Fibroblast of skin of back (primary cell): ENCODE measurements around the gene MED13L.

ENCODE experiments used
- DNase-seq: peaks from one replicate; pipeline ENCODE4 v3.0.0-alpha.2; 2013

MED13L gene

DNA sequence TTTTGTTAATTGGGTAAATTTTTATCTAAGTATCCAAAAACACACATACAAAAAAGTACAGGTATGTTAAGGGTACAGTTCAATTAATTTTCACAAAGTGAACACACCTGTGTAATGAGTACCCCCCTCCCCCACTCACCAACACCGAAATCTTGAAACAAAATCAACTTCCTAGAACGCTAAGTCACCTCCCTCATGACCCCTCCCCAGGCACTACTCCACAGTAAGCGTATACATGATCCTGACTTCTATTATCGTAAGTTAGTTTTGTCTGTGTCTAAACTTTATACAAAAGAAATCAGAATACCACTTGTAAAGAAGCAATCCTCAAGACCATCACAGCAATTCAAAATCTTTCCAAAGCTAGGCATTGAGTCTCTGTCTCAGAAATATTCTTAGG is 100.5 kb downstream of the MED13L start:
- DNase-seq, result no peak

- DNase-seq, result no peak
Measured at GRCh38 chr12:116174904-116175303, 102.6 kb downstream of the MED13L start.

GRCh38 chr12:116174006-116174405 is 103.5 kb downstream of the MED13L start:
- no peak for DNase-seq

- DNase-seq, result no peak
Measured at GRCh38 chr12:116172224-116172849, 105.2 kb downstream of the MED13L start.

- peak; percentile 73 for DNase-seq
Measured at GRCh38 chr12:116171549-116171948, 105.9 kb downstream of the MED13L start.

DNA sequence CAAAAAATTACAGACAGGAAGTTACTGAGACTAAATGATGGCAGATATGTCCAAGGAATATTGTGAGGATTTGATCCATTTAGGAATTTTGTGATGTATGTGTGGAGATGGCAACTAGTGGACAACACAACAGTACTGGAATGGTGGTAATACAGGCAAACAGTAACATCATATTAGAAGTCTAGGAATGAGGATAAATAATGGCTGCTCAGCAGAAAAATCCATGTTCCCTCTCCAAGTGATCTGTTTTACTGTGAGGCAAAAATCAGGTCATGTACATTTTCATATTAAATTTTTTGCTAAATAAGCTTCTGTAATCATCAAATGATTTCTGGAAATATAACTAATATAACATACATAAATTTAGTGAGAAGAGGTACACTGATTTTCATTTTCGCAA is 108.4 kb downstream of the MED13L start:
- peak; percentile 18 for DNase-seq

- peak; percentile 30 for DNase-seq
Measured at GRCh38 chr12:116166306-116166705, 111.2 kb downstream of the MED13L start.

- peak; percentile 54 for DNase-seq
Measured at GRCh38 chr12:116165036-116165425, 112.5 kb downstream of the MED13L start.

- DNase-seq, result peak; percentile 42
Measured at GRCh38 chr12:116164250-116165035, 113.0 kb downstream of the MED13L start.

DNA sequence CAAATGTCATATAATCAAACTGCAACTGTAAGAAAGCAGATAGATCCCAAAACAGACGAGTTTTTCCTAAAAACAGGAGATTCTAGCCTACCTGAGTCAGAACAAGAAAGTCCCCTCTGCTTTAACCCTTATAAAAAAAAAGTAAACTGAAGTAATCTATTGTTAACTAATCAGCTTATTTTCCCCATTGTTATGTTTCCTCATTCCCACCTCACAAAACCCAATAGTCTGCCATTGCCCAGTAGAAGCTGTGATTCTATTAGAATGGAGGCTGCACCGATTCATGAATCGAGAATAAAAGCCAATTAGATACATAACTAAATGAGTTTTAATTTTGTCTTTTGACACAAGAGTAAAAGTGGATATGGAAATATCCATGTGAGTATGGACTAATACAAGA is 115.4 kb downstream of the MED13L start:
- no peak for DNase-seq

DNA sequence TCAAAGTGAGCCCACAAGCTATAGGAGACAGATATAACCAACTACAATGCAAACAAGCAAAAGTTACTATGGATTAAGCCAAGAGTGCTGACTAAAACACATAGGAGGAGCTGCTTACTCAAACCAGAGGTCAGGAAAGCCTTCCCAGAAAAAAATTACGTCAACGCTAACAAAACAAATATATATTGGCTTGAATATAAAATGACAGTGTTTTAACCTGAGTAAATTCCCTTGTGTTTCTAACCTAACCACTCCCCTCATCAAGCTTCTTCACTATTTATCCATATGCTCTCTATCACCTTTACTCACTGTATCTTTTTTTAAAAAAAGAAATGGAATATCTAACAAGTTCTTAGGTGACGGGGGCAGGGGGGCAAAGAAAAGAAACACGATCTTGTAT is 115.9 kb downstream of the MED13L start:
- peak; percentile 22 for DNase-seq

GRCh38 chr12:116160883-116161458 is 116.5 kb downstream of the MED13L start:
- DNase-seq, result no peak

DNA sequence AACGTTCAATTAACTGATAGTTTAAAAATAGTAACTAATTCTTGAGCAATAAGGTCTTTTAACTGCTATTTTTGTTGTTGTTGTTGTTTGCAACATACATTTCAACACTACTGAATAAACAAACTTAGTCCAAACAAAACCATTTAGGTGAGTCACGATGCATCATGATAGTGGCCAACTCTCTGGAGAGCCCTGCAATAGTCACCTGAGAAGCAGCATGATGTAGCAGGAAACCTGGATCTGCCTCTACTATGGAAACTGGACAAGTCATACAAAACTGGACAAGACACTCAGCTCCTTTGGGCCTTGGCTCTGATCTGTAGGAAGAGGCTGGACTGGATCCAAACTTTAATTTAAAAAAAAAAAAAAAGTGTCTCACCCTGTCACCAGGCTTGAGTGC is 117.3 kb downstream of the MED13L start:
- DNase-seq, result peak; percentile 22

GRCh38 chr12:116159593-116160200 is 117.8 kb downstream of the MED13L start:
- DNase-seq, result no peak

- DNase-seq, result peak; percentile 71
Measured at GRCh38 chr12:116159175-116159574, 118.3 kb downstream of the MED13L start.

DNA sequence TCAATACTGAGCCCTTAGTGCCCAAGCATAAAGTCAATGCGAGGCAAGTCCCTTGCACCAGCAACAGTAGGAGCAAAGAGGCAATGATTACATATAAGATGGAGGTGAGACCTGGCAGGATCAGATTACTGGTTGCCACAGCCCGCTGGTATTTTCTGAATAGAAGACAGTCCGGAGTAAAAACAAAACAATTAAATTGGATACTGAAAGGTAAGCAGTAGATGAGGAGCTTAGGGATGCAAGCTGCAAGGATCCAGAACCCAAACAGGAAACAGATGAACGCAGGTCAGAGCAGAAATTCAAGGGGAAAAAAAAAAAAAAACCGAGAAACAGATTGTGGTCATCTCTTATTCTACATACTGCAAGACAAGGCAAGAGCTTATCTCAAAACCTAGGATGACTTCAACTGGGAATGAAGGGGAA is 119.6 kb downstream of the MED13L start:
- DNase-seq, result no peak

DNA sequence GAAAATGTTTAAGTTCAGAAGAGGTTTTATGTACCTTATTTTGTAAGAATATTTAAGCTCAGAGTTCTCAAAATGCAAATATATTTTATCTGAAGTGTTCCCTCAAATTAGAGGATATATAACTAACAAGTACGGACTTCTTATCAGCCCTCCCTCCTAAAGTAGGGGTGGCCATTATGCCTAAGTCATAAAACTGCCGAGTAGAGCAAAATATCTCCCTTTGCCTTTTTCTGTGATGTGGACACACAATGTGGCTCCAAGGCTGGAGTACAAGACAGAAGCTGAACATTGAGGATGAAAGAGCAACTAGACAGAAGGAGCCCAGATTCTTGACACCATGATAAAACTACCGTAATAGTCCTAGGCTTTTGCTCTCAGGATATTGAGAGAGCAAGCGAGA is 120.9 kb downstream of the MED13L start:
- DNase-seq, result no peak

- DNase-seq, result no peak
Measured at GRCh38 chr12:116155383-116155782, 122.1 kb downstream of the MED13L start.

DNA sequence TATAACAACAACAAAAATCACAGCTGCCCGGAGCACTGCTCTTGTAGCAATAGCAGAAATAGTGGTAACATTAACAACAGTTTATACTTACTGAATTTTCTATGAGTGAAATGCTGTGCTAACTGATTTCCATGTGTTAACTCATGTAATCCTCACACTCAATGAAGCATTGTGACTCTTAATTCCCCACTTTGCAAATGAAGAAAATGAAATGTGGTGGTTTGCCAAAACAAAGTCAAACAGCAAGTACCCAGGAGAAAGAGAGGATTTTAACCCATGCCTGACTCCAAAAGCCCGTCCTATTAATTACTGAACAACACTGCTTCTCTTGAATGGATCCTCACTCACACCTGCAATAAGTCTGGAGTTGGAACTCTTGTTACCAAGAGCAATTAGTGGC is 123.5 kb downstream of the MED13L start:
- DNase-seq, result no peak

GRCh38 chr12:116153113-116153512 is 124.4 kb downstream of the MED13L start:
- DNase-seq, result no peak

GRCh38 chr12:116152268-116152667 is 125.2 kb downstream of the MED13L start:
- DNase-seq, result peak; percentile 88

DNA sequence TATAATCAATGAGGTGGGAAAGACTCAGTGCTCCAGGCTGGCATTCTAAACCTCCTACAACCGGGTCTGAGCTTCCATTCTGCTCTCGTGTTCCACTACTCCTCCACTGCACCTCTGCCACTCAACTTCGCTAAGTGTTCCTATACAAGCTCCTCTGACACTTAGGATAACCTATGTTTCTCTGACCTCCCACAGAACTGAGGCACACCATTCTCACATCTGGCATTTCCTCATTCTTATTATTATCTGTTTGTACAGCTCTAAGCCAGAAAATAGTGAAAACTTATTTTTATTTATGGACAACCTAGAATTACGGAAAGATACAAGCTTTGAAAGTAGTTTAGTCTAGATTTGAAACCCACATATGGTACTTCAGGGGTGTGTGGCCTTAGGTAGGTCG is 127.0 kb downstream of the MED13L start:
- DNase-seq, result no peak

DNA sequence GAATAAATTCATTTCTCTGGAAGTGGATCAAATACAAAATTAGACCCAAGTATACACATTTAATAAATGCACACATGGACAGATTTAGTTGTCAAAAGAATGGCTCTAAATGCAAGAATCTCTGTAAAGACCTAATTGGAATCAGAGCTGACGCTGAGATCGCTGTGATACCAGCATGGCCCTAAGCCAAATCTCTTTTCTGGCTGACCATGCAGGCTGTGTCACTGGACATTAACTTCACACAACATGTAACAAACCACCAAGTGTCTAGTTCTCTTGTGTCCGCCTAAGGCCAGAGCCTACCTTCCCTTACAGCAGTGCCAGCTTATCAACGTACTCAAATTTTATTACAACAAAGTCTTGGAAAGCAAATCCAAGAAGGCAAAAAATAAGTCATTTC is 127.5 kb downstream of the MED13L start:
- no peak for DNase-seq

- no peak for DNase-seq
Measured at GRCh38 chr12:116148844-116149243, 128.6 kb downstream of the MED13L start.
